ENCODE data around the gene HMHB1. TPM values are rescaled to one million over a fixed set of nuclear protein-coding genes. Genes with fewer than 3 reads are reported as not detected.

Gene HMHB1
- polyA plus RNA-seq, 1 donor (not counting 4 experiments of a cell fraction or from before 2014, with no cell fraction given), result not detected

DNA sequence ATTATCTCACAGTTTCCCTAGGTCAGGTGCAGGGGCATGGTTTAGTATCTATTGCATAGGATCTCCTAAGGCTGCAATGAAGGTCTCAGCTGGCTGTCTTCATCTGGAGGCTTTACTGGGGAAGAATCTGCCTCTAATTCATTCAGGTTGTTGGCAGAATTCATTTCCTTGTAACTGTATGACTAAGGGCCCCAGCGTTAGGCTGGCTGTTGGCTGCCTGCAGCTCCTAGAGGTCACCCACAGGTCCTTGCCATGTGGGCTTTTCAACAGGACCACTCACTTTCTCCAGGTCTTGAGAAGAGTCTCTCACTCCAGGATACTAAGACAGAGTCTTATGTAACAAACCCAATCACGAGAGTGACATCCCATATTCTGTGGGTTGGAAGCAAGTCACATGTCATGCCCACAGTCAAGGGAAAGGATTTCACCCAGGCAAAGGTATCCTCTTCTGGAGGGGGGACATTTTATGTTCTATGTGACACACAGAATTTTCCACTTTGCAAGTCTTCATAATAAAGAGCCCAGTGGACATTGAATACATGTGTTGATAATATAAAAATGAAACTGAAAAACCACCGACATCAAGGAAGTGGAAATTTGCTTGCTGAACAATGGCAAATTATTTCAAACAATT, 38.2 kb downstream of the HMHB1 start:
- Histone ChIP-seq H3K36me3 (ENCODE audit: control insufficient read depth in 2 of 2, extremely low read depth in 1 of 2, insufficient read depth in 2 of 2, low read length in 2 of 2) (no peaks in the 10 kb centered on the region), H3K79me2 (ENCODE audit: control insufficient read depth, insufficient read depth, low read length) (no peaks in the 10 kb centered on the region), H2AFZ (ENCODE audit: control insufficient read depth, low read length) (no peak overlapping the region), H3K4me2 (ENCODE audit: control insufficient read depth, extremely low read depth, insufficient read depth, low read depth, low read length) (no peak overlapping the region), H3K27me3 (ENCODE audit: control insufficient read depth, extremely low read depth, insufficient read depth, low read length) (no peaks in the 10 kb centered on the region), H3K9ac (ENCODE audit: control insufficient read depth, extremely low read depth, insufficient read depth, low read length) (no peak overlapping the region), H3K9me3 (ENCODE audit: control insufficient read depth, low read depth, low read length) (no peaks in the 10 kb centered on the region), H3K27ac (ENCODE audit: control insufficient read depth, insufficient read depth, low read length) (no peak overlapping the region), H3K9me1 (ENCODE audit: control insufficient read depth, extremely low read depth, insufficient read depth, low read length) (no peaks in the 10 kb centered on the region), H3K4me1 (ENCODE audit: control insufficient read depth, extremely low read depth, insufficient read depth, low read length) (no peaks in the 10 kb centered on the region), H4K20me1 (ENCODE audit: control insufficient read depth, extremely low read depth, insufficient read depth, low read length) (no peaks in the 10 kb centered on the region), H3K4me3 (ENCODE audit: control insufficient read depth in 2 of 3, extremely low read depth in 1 of 3, insufficient read depth in 2 of 3, low read depth in 1 of 3, low read length in 3 of 3) (no peak overlapping the region)
- FAIRE-seq, result peak; percentile 32
- no peak for TF ChIP-seq CTCF (optimal IDR thresholded peaks at IDR 0.05 in 1 of 3, IDR thresholded peaks at IDR 0.05 in 1 of 3, conservative IDR thresholded peaks at IDR 0.05 in 1 of 3; ENCODE audit: extremely low read depth in 1 of 3, insufficient read depth in 2 of 3, low read length in 3 of 3)
- no peak for TF ChIP-seq EZH2 (IDR thresholded peaks at IDR 0.05; ENCODE audit: low read length)
- DNase-seq (ENCODE audit: low read depth, low spot score), result no peak
- dilution Hi-C loops (cut with MboI; ENCODE audit: extremely low pct_ligation_motif_present, low sequenced_read_pairs), result no loop called here

- Histone ChIP-seq H3K36me3 (ENCODE audit: control insufficient read depth in 2 of 2, extremely low read depth in 1 of 2, insufficient read depth in 2 of 2, low read length in 2 of 2) (no peaks in the 10 kb centered on the region), H3K9me1 (ENCODE audit: control insufficient read depth, extremely low read depth, insufficient read depth, low read length) (no peaks in the 10 kb centered on the region)
- dilution Hi-C loops (cut with MboI; ENCODE audit: extremely low pct_ligation_motif_present, low sequenced_read_pairs), result no loop called here
Observed at GRCh38 chr5:143851383-143851782, 39.4 kb downstream of the HMHB1 start.

More at GRCh38 chr5:143851383-143851782, 39.4 kb downstream of the HMHB1 start:
- H3K27me3 ChIP-seq (ENCODE audit: control insufficient read depth, extremely low read depth, insufficient read depth, low read length), result no peaks in the 10 kb centered on the region
- no peak overlapping the region for H2AFZ ChIP-seq (ENCODE audit: control insufficient read depth, low read length)
- no peaks in the 10 kb centered on the region for H4K20me1 ChIP-seq (ENCODE audit: control insufficient read depth, extremely low read depth, insufficient read depth, low read length)
- no peak overlapping the region for H3K27ac ChIP-seq (ENCODE audit: control insufficient read depth, insufficient read depth, low read length)
- no peaks in the 10 kb centered on the region for H3K9me3 ChIP-seq (ENCODE audit: control insufficient read depth, low read depth, low read length)
- no peak for TF ChIP-seq CTCF (optimal IDR thresholded peaks at IDR 0.05 in 1 of 3, IDR thresholded peaks at IDR 0.05 in 1 of 3, conservative IDR thresholded peaks at IDR 0.05 in 1 of 3; ENCODE audit: extremely low read depth in 1 of 3, insufficient read depth in 2 of 3, low read length in 3 of 3)
- no peak for TF ChIP-seq EZH2 (IDR thresholded peaks at IDR 0.05; ENCODE audit: low read length)
- H3K9ac ChIP-seq (ENCODE audit: control insufficient read depth, extremely low read depth, insufficient read depth, low read length), result no peak overlapping the region
- FAIRE-seq (no peak), DNase-seq (ENCODE audit: low read depth, low spot score) (no peak)
- no peaks in the 10 kb centered on the region for H3K4me1 ChIP-seq (ENCODE audit: control insufficient read depth, extremely low read depth, insufficient read depth, low read length)
- no peaks in the 10 kb centered on the region for H3K79me2 ChIP-seq (ENCODE audit: control insufficient read depth, insufficient read depth, low read length)
- H3K4me2 ChIP-seq (ENCODE audit: control insufficient read depth, extremely low read depth, insufficient read depth, low read depth, low read length), result no peak overlapping the region
- H3K4me3 ChIP-seq (ENCODE audit: control insufficient read depth in 2 of 3, extremely low read depth in 1 of 3, insufficient read depth in 2 of 3, low read depth in 1 of 3, low read length in 3 of 3), result no peak overlapping the region

All from keratinocyte (primary cell).